ENCODE results near the gene MAST4. TPM values are rescaled to one million over a fixed set of nuclear protein-coding genes. Genes with fewer than 3 reads are reported as not detected.

The MAST4 gene
- total and polyA plus RNA-seq, 2 of the 4 experiments (the other 2 are of a cell fraction), result 4.8 to 6.8 TPM

- CTCF ChIA-PET, result interaction anchor here (0.6 kb wide), 1 partner anchor 31 kb away, joined by 3 read pairs; no protein-coding TSS in a partner anchor
- 100% methylated on average over 3 of the region's 4 CpGs; no CpG with 5 or more reads in 1 of the 2 experiments for WGBS, 2 experiments (ENCODE audit: extremely low coverage in 2 of 2, insufficient read length in 1 of 2)
Measured at GRCh38 chr5:67028371-67028770, 432.2 kb downstream of the MAST4 start.

More at GRCh38 chr5:67028371-67028770, 432.2 kb downstream of the MAST4 start:
- Histone ChIP-seq H3K36me3 (ENCODE audit: control insufficient read depth, insufficient read depth, low read length) (no peaks in the 10 kb centered on the region), H2AK5ac (ENCODE audit: low read depth, low read length) (no peak overlapping the region), H3K56ac (ENCODE audit: extremely low read depth, insufficient read depth, low read length) (no peak overlapping the region), H3K4me1 (ENCODE audit: control insufficient read depth, insufficient read depth, low read length) (peaks cover 2% of the 10 kb centered on the region; the same call in 1 of the 2 replicates), H3K9ac (ENCODE audit: low read depth, low read length) (no peak overlapping the region), H4K5ac (ENCODE audit: low read depth, low read length) (no peak overlapping the region), H3K23ac (ENCODE audit: low read depth, low read length) (no peak overlapping the region), H4K91ac (ENCODE audit: insufficient read depth, low read depth, low read length) (no peak overlapping the region), H3K27ac (ENCODE audit: insufficient read depth, low read length) (no peak overlapping the region), H2BK20ac (ENCODE audit: low read depth, low read length) (no peak overlapping the region), H3K9me1 (ENCODE audit: insufficient read depth, low read length) (no peaks in the 10 kb centered on the region), H3K14ac (replicated peaks; ENCODE audit: low read depth, low read length) (no peak overlapping the region), H3K18ac (ENCODE audit: low read depth, low read length) (no peak overlapping the region), H2AFZ (replicated peaks; ENCODE audit: low read length, poor library complexity) (no peak overlapping the region), H4K20me1 (ENCODE audit: insufficient read depth, low read length) (peaks cover 3% of the 10 kb centered on the region; the same call in 1 of the 2 replicates), H3K9me3 (ENCODE audit: control insufficient read depth, insufficient read depth, low read length) (no peaks in the 10 kb centered on the region), H3K4me3 (ENCODE audit: insufficient read depth, low read depth, low read length) (no peak overlapping the region), H2BK5ac (ENCODE audit: low read depth, low read length, poor library complexity, severe bottlenecking) (no peak overlapping the region), H3K79me1 (ENCODE audit: low read depth in 1 of 2, low read length in 2 of 2) (peaks cover 13 to 20% of the 10 kb centered on the region in 2 experiments; a peak in 3 of 4 replicates), H3K4ac (ENCODE audit: low read depth, low read length) (no peak overlapping the region), H4K8ac (ENCODE audit: low read depth in 2 of 2, low read length in 2 of 2) (no peak overlapping the region), H3K27me3 (ENCODE audit: control insufficient read depth, insufficient read depth, low read length) (no peaks in the 10 kb centered on the region), H2BK120ac (ENCODE audit: low read depth, low read length) (no peak overlapping the region), H2AK9ac (replicated peaks; ENCODE audit: low read depth, low read length, poor library complexity) (no peak overlapping the region), H3K4me2 (ENCODE audit: low read depth, low read length) (no peak overlapping the region), H2BK15ac (ENCODE audit: low read depth, low read length) (no peak overlapping the region)
- TF ChIP-seq FOS (IDR thresholded peaks at IDR 0.05; ENCODE audit: low read depth, low read length) (no peak), MXI1 (IDR thresholded peaks at IDR 0.05; ENCODE audit: borderline replicate concordance, low read depth, low read length) (no peak), CEBPB (IDR thresholded peaks at IDR 0.05; ENCODE audit: low read depth, low read length) (no peak), USF2 (IDR thresholded peaks at IDR 0.05; ENCODE audit: low read depth, low read length) (no peak), BHLHE40 (IDR thresholded peaks at IDR 0.05; ENCODE audit: low read depth, low read length) (no peak), POLR2A (IDR thresholded peaks at IDR 0.05; ENCODE audit: low read depth, low read length) (no peak), RAD21 (IDR thresholded peaks at IDR 0.05; ENCODE audit: low read length) (no peak)
- intact Hi-C loops (cut with micrococcal nuclease), result no loop called here
- in situ Hi-C loops (cut with MboI; ENCODE audit: low sequenced_read_pairs), result no loop called here
- DNase-seq (no peak), ATAC-seq (ENCODE audit: low read depth) (no peak)
- dilution Hi-C loops (cut with HindIII; ENCODE audit: low sequenced_read_pairs, unreplicated experiment), result no loop called here
- POLR2A ChIA-PET (ENCODE audit: unreplicated experiment), result no interaction called here
- no TSS peak for BruUV-seq (replicated peaks)

Measured in IMR-90 (cell line).